GM21723 (cell line): ENCODE data around the gene TNNI2.

ENCODE experiments used
- ATAC-seq: cut with Tn5 transposase; IDR thresholded peaks from one replicate; pipeline ENCODE4 v1.9.1; 2021; ENCODE audit warnings: mild to moderate bottlenecking, moderate library complexity; ENCODE audit not compliant: unreplicated experiment

Gene TNNI2

DNA sequence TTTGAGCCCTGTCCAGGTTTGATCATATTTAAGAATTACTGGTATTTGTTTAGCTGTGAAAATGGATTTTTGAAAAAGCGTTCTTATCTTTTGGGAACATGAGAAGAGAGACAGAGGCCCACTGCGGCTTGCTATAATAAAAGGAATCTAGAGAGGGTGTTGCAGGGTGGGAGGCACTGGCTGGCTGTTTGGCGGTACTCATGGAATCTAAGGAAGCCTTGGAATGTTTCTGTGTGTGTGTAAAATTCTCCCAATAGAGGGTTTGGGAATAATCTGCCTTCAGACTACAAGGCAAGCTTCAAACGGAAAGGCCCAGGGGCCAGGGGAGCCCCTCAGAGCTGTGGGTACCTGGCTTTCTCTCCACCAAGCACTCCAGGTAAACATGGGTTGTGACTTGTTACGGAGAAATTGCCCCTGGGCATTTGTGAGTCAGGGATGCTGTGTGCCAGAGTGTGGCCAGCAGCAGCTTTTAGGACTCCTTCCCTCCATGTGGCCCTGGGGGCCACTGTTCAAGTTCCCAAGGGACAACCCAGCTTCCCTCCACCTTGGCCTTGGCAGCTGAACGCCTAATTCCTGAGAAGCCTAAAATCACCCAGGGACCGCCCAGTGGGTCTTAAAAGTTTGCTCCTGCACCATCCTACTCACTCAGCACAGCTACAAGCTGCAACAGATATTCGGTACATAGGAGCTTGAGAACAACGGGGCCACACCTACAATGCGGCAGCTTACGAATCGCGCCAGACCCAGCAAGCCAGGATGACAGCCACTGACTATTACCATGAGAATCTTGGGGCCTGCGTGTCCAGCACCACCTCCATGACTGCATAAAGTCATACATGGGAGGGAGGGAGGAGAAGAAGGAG, 18.1 kb upstream of the TNNI2 start:
- no peak for ATAC-seq

DNA sequence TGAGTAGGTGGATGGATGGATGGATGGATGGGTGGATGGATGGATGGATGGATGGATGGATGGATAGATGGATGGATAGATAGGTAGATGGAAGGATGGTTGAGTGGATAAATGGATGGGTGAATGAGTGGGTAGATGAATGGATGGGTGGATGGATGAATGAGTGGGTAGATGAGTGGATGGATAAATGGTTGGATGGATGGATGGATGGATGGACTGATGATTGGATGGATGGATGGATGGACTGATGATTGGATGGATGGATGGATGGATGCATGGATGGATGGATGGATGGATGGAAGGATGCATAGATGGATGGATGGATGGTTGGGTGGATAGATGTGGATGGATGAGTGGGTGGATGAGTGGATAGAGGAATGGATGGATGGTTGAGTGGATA, 17.2 kb upstream of the TNNI2 start:
- no peak for ATAC-seq

DNA sequence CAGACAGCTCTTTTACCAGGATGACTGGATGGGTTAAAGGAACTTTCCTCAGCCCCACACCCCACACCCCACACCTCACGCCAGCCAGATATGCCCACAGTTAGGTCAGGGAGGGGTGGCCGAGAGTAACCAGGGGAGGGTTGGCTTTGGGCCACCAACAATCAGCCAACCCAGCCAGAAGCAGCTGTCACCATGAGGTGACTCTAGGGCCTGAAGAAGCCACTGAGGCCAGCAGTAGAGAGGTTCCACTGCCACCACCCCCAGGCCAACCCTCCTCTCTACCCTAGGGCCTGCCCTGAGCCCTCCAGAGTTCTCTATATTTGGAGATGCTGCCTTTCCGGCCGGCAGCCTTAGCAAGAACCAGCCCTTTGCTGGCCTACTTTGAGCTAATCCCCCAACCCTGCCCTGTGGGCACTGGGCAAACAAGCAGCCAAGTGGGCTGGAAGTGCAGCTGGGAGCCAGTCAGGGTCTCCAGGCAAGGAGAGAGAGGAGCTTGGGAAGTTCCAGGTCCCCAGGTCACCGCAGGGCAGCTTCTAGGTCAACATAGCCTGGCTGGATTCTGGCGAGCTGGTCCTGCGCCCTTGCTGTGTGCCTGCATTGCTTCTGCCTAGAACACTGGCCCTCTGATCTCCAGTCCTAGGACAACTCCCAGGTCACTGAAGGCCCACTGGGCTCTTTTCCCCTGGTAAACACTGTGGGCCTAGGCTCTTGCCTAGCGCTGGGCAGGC, 16.0 kb upstream of the TNNI2 start:
- ATAC-seq, result no peak

DNA sequence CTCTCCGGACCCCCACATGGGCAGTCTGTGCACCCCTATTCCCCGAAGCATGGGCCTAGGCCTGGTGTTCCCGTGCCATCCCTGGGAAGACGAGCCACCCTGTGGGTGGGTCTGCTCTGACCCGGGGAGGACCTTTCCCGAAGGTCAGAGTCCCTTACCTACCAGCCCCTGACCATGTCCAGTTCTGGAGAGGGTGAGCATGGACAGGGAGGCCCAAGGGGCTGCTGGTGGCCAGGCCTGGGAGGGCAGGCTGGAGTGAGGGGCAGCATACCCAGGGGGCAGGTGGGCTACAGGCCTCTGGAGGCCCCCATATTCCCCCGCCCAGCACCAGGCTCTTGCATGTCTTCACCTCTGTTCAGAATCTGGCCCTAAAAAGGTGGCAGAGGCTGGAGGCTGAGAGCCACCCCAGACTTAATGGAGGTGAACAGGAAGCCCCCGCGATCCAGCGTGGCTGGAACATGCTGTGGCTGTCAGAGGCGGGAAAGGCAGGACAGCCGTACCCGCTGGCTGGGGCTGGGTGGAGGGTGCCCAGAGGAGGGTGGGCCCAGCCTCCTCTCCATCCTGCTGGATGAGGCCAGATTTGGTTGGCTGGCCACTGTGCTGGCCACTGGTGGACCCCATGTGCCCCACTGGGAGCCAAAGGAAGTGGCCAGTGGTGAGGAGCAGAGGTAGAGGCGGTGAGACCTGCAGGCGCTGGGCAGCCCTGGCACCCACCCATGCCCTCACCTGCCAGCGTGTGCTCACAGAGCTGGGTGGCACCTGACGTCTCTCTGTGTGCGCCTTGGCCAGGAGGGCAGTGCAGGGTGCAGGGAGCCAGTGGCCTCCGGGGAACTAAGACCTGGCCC, 15.2 kb upstream of the TNNI2 start:
- ATAC-seq, result no peak

DNA sequence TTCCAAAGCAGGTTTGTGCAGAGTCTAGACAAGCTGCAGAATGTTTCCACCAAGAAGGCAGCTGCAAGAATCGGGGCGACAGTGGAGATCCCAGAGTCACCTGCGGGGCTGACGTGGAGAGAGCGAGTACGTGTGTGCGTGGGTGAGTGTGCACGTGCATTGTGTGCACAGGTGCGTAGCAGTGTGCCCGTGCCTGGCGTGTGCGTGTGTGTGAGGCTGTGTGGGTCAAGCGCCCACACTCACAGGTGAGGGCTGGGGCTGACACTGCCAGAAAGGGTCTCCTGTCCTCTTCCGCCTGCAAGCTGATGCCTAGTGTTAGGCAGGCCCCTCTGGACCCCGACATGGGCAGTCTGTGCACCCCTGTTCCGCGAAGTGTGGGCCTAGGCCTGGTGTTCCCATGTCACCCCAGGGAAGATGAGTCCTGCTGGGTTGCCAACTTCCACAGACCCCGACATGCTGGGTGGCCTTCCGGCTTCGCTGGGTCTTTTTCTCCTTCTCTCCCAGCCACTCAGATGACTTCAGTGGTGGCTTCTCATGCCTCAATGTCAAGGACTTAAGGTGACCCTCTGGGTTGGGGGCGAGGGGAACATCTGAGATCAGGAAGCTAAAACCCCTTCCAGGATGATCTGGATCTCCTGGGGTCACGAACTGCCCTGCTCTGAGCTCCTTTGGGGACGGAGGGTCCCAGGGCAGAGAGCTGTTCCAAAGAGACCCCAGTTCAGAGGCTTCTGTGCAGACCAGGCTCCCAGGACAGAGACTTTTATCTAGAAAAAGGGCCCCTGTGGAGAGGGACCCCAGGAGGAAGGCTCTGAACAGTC, 14.4 kb upstream of the TNNI2 start:
- no peak for ATAC-seq

- ATAC-seq, result no peak
Measured at GRCh38 chr11:1825039-1825740, 13.6 kb upstream of the TNNI2 start.

DNA sequence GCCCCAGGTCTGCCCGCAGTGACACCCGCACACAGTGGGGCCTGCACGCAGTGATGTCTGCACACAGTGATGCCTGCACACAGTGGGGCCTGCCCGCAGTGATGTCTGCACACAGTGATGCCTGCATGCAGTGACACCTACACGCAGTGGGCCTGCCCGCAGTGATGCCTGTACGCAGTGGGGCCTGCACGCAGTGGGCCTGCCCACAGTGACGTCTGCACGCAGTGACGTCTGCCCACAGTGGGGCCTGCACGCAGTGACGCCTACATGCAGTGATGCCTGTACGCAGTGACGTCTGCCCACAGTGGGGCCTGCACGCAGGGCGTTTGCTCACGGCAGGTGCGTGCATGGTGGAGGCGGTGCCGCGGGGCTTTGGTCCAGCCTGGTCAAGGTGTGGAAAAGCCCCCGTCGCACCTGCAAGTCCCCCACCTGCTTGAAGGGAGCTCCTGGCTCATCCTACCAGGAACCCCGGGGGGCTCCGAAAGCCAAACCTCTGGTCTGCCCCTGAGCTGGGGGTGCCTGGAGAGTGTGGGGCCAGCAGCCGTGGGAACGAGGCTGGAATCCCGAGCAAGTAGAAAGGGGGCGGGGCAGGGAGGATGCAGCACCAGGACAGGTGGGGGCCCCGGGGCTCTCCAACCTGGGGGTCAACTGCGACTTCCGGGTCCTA, 12.9 kb upstream of the TNNI2 start:
- ATAC-seq, result no peak

DNA sequence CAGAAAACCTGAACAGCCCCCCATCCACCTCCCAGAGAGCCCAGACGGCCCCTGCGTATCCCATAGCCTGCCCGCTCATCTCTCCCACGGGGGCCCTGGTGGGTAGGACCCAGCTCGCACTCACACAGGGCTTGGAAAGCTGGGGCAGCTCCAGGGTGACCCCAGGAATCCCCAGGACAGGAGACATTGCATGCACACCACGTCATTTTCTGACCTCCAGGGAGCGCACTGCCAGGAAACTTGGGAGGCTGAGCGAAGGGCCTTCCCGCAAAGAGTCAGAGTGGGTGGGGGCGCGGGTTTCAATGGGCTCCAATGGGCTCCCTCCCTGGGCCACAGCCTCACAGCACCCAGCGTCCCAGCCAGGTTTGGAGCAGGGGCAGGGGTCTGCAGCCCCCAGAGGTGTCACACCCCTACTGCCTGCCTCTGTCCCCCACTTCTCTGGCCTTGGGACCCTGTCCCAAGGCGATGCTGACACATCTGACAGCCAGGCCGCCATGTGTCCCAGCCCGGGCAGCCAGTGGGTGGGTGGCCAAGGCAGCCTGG, 12.2 kb upstream of the TNNI2 start:
- no peak for ATAC-seq

- no peak for ATAC-seq
Measured at GRCh38 chr11:1827095-1827813, 11.5 kb upstream of the TNNI2 start.

DNA sequence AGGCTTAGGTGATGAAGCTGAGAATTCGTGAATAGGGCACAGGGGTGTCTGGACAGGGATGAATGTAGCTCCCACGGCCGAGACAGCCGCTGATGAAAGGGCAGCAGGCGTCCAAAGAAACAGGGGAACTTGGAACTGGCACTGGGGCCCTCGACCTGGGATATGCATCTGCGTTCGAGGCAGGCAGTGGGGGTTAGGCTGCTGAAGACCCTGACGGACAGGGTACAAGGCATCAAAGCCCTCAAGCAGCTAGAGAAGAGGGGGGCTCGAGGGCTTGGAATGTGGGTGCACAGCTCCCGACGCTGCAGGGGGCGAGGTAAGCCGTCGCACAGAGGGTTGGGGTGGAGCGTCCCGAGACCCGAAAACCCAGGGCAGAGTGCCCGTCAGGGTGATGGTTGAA, 10.8 kb upstream of the TNNI2 start:
- ATAC-seq, result no peak

DNA sequence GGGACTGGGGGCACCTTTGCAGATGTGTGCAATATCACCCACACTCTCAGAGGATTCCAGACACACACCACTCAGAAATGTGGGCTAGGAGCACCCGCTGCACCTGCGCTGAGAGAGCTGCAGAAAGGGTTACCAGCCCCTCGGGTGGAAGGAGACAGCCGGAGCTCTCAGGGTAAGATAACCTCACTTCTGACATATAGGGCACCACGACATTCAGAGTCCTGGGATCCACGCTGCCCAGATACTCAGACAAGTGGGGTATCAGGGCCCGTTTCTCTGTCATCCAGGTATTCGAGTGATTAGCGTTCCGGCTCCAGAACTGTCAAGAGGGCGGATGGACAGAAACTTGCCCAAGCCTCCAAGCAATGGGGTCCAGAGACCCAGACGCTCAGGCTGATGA, 10.2 kb upstream of the TNNI2 start:
- ATAC-seq, result no peak

GRCh38 chr11:1829039-1829820, 9.6 kb upstream of the TNNI2 start:
- ATAC-seq, result no peak

GRCh38 chr11:1830004-1830321, 8.8 kb upstream of the TNNI2 start:
- ATAC-seq, result no peak

GRCh38 chr11:1830322-1831223, 8.2 kb upstream of the TNNI2 start:
- no peak for ATAC-seq

DNA sequence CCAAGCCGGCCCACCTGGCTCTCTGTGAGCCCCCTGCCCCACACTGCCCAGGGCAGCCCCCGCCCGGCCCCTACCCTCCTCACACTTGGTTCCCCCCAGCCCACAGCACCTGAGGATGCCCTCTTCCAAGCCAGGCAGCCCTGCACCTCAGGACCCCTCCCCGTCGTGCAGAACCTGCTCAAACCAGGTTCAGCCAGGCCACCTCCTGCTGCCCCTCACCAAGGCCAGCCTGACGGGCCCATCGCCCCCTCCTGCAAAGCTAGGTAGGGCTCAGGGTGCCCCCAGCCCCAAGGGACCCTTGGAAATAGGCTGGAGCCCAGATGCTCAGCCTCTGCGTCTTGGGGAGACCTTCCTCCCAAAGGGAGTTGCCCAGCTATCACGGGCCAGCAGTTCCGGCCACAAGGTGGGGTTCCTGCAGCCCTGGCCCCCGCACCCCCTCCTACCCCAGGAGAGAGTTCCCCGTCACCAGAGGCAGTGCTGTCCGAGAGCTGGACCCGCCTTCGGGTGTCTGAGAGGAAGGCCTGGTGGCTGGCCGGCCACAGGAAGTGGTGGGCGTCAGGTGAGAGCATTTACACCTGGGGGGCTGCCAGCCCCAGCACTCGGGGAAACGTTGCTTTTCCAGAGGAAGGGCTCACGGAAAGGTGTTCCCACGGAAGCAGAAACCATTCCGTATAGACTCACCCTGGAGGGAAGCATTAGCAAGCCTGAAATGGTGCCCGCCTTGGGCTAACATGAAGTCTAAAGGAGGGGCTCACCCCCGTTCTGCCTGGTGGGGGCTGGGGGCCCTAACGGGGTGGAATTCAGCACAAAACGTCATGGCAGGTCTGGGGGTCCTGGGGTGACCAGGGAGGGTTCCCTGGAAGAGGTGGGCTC, 7.2 kb upstream of the TNNI2 start:
- ATAC-seq, result no peak
